Esophagus mucosa (tissue), 1 donor: ENCODE results near the gene HCFC1. TPM values are rescaled to one million over a fixed set of nuclear protein-coding genes. Genes with fewer than 3 reads are reported as not detected.
"Not testable (repeated sequence)": the region's sequence is repeated elsewhere in the genome, so short reads cannot be mapped to it uniquely, and the experiment has no call there.

Experiments used
- ATAC-seq: fragments of 200-7000 bp; cut with Tn5 transposase; one replicate; pipeline ENCODE4 v1.9.1; 2020
- total RNA-seq: library from RNA; stranded (reverse); gene quantifications from one replicate; pipeline ENCODE4 v1.2.4, GENCODE V29; 2023
- donor health status: DM: yes; HTN: yes; CAD: no.

HCFC1 gene
- total RNA-seq, 1 donor from 2014 or later: 33.0 TPM

DNA sequence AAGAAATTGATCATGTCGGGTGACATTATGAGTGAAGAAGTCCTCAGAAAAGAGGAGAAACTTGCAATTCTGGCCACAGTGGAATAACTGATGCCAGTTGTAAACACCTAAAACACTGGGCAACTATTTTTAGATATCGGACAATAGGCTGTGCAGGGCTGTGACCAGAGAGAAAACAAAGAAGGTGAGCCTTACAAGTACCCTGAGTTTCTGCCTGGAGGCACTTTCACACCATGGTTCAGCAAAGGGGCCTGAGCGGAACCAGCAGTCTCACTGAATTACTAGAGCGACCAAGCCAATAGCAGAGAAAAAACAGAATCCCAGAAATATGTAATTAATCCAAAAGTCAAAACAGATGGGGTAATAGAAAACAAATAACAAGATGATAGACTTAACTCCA, 36.9 kb upstream of the HCFC1 start:
- ATAC-seq: no peak

DNA sequence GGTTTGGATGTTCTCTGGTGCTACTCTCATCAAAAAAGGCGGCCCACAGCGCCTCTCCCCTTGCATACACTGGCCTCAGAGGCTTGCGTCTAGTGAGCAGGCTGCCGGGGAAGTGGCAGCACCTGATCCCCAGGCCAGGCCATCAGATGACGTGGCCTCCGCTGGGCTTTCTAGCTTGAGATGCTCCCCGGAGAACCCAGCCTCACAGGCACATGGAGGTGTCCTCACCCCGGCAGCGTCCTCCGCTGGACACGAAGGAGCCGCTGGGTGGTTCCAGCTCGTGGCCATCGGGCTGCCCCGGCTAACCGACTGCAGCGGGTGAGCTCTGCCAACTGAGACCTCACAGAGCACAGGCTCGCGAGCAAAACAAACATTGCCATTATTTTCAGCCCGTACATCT, 35.3 kb upstream of the HCFC1 start:
- no peak for ATAC-seq

DNA sequence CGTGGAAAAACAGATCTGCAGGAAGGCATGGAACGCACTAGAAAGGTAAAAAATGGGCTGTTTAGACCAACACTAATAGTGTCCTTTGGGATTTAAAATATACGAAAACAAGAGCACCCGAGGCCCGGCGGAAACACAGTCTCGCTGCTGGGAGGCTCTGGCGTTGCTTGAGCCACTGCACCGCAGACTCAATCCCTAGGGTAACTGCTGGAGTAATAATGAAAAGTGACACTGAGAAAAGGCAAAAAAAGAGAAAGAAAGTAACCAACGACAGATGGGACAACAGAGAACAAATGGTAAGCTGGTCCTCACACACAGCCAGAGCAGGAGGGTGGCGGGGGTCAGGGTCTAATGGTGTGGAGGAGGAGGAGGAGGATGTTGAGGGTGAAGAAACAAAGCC, 32.7 kb upstream of the HCFC1 start:
- no peak for ATAC-seq

GRCh38 chrX:154002215-154002719, 30.6 kb upstream of the HCFC1 start:
- ATAC-seq: peak; percentile 70

DNA sequence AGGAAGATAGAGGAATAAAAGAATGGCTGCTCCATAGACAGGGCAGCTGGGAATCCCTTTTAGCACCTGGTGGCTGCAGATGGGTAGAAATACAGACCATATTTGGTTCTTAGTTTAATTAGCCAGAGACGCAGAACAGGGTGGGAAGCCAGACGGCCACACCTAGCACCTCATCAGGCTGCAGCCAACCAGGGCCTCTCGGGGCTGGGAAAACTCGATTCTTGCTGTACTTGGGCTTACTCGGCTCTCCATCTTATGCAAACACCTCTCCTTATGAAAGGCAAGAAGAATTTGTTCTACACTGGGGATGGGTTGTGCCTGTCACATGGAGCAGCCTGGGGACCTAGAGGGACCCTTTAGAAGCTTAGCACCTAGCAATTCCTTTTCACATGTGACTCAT, 28.4 kb upstream of the HCFC1 start:
- peak; percentile 91 for ATAC-seq

GRCh38 chrX:153999359-154000037, 27.9 kb upstream of the HCFC1 start:
- ATAC-seq: peak; percentile 66

- ATAC-seq: no peak
Measured at GRCh38 chrX:153995504-153995903, 23.9 kb upstream of the HCFC1 start.

- ATAC-seq: not testable (repeated sequence)
Measured at GRCh38 chrX:153994398-153994797, 22.8 kb upstream of the HCFC1 start.

DNA sequence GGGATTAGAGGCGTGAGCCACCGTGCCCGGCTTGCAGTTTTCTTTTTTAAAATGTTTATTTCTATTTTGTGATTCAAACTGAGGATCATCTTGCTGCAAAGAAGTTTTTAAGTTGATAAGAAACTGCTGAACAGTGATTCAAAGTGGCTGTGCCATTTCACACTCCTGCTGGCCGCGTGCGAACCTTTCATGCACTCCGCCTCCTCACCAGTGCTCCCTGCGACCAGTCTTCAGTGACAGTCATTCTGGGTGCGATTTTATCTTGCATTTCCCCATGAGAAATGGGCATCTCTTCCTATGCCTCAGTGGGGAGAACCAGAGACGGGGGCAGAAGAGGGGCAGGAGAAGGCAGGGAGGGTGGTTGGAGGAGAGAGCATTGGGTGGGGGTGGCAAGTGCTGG, 22.4 kb upstream of the HCFC1 start:
- no peak for ATAC-seq

- no peak for ATAC-seq
Measured at GRCh38 chrX:153993079-153993478, 21.5 kb upstream of the HCFC1 start.

DNA sequence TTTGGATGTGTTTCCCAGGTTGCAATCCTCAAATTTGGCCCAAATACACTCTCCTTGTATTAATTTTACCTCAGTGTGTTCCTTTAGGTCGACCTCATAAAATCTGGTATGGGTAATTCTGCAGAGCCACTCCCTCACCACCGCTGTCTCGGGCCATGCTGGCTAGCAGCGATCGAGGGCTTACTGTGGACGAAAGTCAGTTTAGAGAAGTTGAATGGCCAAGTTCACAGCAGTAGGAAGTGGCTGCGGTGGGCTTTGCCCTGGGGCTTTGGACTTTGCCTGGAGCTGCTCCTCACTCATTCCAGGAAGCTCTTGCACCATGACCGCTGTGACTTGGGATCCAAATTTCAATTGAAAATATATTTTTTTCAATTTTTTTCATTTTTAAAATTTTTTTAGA, 20.6 kb upstream of the HCFC1 start:
- ATAC-seq: no peak

DNA sequence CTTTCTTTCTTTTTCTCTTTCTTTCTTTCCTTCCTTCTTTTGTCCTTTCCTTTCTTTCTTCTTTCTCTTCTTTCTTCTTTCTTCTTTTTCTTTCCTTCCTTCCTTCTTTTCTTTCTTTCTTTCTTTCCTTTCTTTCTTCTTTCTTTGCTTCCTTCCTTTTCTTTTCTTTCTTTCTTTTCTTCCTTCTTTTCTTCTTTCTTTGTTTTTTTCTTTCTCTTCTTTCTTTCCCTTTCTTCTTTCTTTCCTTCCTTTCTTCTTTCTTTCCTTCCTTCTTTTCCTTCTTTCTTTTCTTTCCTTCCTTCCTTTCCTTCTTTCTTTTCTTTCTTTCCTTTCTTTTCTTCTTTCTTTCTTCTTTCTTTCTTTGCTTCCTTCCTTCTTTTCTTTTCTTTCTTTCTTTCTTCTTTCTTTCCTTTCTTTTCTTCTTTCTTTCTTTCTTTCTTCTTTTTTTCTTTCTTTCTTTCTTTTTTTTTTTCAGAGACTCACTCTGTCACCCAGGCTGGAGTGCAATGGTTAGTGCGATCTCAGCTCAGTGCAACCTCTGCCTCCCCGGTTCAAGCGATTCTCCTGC, 19.5 kb upstream of the HCFC1 start:
- no peak for ATAC-seq

DNA sequence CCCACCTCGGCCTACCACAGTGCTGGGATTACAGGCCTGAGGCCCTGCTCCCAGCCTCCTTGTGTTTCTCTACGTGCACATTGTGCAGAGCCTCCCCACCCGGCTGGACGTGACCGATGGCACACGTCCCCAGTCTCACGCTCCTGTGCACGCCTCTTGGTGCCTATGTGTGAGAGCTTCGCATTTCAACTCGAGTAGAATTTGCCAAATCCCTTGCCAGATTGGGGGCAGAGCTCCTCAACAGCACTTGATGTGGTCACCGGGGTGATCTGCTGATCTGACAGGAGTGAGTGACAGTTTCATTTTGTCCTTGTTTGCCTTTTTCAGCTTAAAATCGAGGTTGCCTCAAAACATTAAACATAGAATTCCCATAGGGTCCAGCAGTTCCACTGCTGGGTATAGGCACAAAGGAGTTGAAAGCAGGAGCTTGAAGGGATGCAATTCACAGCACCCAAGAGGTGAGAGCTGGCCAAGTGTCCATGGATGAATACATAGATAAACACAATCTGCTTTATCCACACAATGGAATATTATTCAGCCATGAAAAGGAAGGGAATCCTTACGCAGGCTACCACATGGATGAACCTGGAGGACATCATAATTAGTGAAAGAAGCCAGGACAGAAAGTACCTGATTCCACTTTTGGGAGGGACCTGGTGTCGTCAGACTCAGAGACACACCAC, 18.5 kb upstream of the HCFC1 start:
- ATAC-seq: no peak

DNA sequence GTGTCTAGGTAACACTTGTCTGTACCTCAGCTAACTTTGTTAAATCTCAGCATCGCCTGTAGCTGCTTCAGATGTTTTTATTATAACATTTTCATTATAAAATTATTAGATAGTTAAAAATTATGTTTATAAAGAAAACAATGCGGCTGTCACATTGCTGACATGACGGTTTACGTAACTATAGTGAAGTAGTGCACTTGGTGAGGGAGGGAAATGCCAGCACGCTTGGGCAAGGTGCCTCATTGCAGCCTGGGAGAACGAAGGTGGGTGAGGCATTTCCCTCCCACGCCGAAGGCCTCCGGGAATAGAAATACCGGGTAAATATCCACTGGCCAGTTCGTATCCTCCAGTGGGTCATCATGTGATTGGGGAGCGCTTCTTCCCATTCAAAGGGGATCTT, 16.9 kb upstream of the HCFC1 start:
- no peak for ATAC-seq

DNA sequence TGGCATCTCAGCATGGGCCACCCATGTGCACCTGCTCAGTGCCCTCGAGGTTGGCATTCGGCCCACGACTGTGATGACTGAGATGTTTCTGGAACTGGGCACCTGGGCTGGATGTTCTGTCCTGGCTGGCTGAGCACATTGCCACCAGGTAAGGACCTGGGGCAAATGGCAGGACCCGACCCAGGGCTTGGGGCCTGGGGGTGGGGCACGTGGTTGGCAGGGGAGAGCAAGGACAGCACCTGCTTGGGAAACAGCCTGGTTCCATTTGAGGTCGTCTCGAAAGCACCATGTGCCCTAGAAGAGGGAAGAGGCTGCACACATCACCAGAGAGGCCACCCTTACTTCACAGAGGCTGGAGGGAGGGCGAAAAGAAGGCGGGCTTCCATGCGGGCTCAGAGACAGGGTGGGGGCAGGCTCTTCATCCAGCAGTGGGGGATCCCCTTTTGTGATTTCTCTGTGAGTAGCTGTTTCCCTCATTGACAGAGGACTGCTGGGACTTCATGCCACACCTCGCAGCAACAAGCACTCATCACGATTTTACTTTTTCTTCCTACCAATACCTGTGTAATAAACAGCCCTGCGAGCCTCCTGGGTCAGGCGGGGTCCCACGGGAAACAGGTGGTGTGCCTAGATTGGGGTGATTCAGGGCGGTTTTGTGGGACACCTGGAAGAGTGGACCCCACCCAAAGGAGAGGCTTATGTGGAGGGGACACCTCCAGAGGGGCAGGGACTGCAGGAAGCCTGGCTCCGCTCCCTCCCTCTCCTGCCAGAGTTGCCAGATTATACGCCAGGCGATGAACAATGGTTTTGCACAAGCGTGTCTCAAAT, 12.9 kb upstream of the HCFC1 start:
- ATAC-seq: peak; percentile 11

- no peak for ATAC-seq
Measured at GRCh38 chrX:153983321-153983801, 11.7 kb upstream of the HCFC1 start.

- no peak for ATAC-seq
Measured at GRCh38 chrX:153981771-153982533, 10.3 kb upstream of the HCFC1 start.

GRCh38 chrX:153981231-153981630, 9.6 kb upstream of the HCFC1 start:
- ATAC-seq: no peak

GRCh38 chrX:153980394-153980793, 8.8 kb upstream of the HCFC1 start:
- ATAC-seq: not testable (repeated sequence)

DNA sequence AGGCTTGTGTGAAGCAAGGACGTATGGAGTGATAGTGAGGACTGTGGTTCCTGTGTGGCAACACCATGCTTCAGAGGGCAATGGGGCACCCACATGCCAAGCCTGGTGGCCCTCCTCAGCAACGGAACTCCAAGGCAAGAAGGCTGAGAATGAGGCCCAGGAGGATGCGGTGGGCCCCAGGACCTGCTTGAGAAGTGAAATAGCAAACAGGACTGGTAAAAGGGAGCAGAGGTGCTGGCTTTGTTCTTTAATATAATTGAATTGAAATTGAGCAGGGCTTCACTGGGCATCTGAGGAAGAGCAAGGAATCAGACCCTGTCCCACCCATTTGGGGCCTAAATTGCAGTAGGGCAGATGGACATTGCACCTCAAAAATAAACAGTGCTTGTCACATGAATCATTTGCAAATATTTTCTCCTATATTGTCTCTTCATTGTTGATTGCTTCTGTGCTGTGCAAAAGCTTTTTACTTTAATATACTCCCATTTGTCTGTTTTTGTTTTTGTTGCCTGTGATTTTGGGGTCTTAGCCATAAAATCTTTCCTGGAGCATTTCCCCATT, 3.2 kb upstream of the HCFC1 start:
- no peak for ATAC-seq

DNA sequence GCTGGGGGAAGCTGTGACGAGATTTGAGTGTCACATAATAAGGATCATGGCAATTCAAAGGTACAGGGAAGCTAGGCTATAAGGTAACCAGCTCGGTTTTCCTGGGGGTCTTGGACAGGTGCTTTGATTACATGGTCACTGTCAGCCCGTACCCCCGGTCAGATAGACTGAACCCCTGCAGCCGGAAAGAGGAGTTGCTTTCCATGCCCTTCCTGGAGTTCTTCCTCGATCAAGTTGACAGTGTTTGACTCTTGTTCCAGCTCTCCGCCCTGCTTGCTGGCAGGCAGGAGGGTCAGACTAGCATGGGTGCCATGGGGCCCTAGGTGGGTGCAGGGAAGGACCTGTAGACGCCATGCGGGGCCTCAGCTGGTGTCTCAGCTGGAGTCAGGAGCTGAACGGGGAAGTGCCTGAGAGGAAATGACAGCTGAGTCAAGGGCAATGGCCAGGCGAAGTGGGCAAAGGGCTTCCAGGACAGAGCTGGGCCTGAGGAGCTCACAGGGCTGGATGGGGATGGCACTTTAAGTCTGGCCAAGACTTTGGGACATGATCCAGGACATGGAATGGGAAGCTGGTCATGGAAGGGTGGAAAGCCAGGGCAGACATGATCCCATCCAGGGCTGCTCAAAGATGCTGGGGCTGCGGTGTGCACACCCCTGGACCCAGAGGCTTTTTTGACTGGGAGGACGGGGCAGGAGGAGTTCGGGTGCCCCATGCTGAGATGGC, 2.5 kb upstream of the HCFC1 start:
- no peak for ATAC-seq
